AG04449 (cell line): ENCODE results near the gene ZCCHC3.
A peak's percentile ranks its signal among the peaks of the same experiment; 100 is the strongest.

Experiments
- CTCF ChIA-PET: fragments of 350-600 bp; formaldehyde crosslinking; extraction: SDS; loops from one replicate; lab custom pipeline; 2021; ENCODE audit warnings: antibody characterized with exemption; lab: Yijun Ruan, JAX
- POLR2A ChIA-PET: fragments of 400-600, 350-600 bp; formaldehyde crosslinking; extraction: SDS; loops from one replicate; lab custom pipeline; 2020; ENCODE audit warnings: antibody characterized with exemption, inconsistent platforms; lab: Yijun Ruan, JAX
- DNase-seq: peaks from one replicate; pipeline ENCODE4 v3.0.0-alpha.2; 2010; ENCODE audit warnings: low read depth, low spot score
- H3K4me3 ChIP-seq: 2 replicates; pipeline ENCODE4 v1.5.1; 2011; ENCODE audit warnings: low read depth, mild to moderate bottlenecking, control low read depth, low read length
- CTCF ChIP-seq: IDR thresholded peaks from one replicate; pipeline ENCODE4 v1.5.1; 2011; ENCODE audit warnings: mild to moderate bottlenecking, moderate library complexity, low read length, control low read depth, inconsistent platforms; ENCODE audit not compliant: insufficient read depth; ENCODE audit errors: missing control alignments

ZCCHC3 gene

GRCh38 chr20:258269-258858 lies 39.0 kb upstream of the ZCCHC3 start:
- CTCF ChIA-PET: interaction anchor here (1.0 to 6.3 kb wide), 6 partner anchors 8 to 75 kb away, joined by 3 to 29 read pairs (median 4); no protein-coding TSS in a partner anchor
- POLR2A ChIA-PET: no interaction called here
- DNase-seq: no peak
- TF ChIP-seq CTCF: no peak
- H3K4me3 ChIP-seq: no peak overlapping the region

DNA sequence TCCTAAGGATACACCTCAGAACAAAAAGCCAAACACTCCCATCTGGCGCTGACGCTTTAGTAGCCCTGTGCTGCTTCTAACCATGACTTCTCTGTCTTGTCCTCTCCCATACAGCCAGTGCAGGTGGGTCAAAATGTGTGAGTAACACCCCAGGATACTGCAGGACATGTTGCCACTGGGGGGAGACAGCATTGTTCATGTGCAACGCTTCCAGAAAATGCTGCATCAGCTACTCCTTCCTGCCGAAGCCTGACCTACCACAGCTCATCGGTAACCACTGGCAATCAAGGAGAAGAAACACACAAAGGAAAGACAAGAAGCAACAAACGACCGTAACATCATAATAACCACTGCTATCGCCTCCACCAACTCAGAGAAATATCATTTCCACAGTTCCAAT lies 38.4 kb upstream of the ZCCHC3 start:
- no peak for DNase-seq
- H3K4me3 ChIP-seq: no peak overlapping the region
- peak; percentile 18 for TF ChIP-seq CTCF
- CTCF ChIA-PET: interaction anchor here (1.0 to 6.3 kb wide), 5 partner anchors 8 to 75 kb away, joined by 3 to 29 read pairs (median 5); no protein-coding TSS in a partner anchor
- POLR2A ChIA-PET: no interaction called here

GRCh38 chr20:259981-260380 lies 37.4 kb upstream of the ZCCHC3 start:
- TF ChIP-seq CTCF: no peak
- CTCF ChIA-PET: interaction anchor here (2.8 to 6.3 kb wide), 2 partner anchors 7 to 70 kb away, joined by 10 to 29 read pairs; no protein-coding TSS in a partner anchor
- POLR2A ChIA-PET: no interaction called here
- H3K4me3 ChIP-seq: no peak overlapping the region
- DNase-seq: no peak

DNA sequence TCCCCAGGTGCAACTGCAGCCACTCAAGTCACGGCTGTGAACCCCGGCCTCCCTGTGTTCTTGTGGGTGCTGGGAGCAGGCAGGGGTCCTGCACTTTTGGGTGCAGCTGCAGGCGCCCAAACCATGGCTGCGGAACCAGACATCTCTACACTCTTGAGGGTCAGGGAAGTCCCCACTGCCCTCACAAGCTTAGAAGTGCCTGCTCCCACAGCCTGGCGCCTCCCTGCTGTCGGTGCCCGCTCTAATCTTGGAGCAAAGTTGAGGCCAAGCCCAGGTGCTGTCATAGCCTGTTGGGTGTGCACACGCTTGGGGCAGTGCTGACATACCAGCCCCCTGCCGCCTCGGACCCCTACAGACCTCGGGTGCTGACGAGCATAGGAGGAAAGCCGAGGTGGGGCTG lies 33.7 kb upstream of the ZCCHC3 start:
- DNase-seq: no peak
- ChIA-PET CTCF (interaction anchor here (1.0 kb wide), 1 partner anchor 67 kb away, joined by 3 read pairs; no protein-coding TSS in a partner anchor), POLR2A (no interaction called here)
- TF ChIP-seq CTCF: no peak
- H3K4me3 ChIP-seq: no peak overlapping the region

GRCh38 chr20:266596-267562 lies 30.5 kb upstream of the ZCCHC3 start:
- DNase-seq: no peak
- peak; percentile 99 for TF ChIP-seq CTCF
- ChIA-PET CTCF (interaction anchor here (0.7 to 7.3 kb wide), 24 partner anchors 9 to 244 kb away, joined by 3 to 46 read pairs (median 5); partner anchors contain the start of genes DEFB129, DEFB132 and ZCCHC3), POLR2A (no interaction called here)
- H3K4me3 ChIP-seq: peak overlapping the region; percentile 67
